Glomerular visceral epithelial cell (primary cell): ENCODE results near the gene KLF16.

Experiments
- DNase-seq: peaks from one replicate; pipeline ENCODE4 v3.0.0-alpha.2; 2016; ENCODE audit errors: extremely low spot score

KLF16 gene

GRCh38 chr19:1823539-1824251 is 39.7 kb downstream of the KLF16 start:
- no peak for DNase-seq

GRCh38 chr19:1823020-1823419 is 40.4 kb downstream of the KLF16 start:
- no peak for DNase-seq

DNA sequence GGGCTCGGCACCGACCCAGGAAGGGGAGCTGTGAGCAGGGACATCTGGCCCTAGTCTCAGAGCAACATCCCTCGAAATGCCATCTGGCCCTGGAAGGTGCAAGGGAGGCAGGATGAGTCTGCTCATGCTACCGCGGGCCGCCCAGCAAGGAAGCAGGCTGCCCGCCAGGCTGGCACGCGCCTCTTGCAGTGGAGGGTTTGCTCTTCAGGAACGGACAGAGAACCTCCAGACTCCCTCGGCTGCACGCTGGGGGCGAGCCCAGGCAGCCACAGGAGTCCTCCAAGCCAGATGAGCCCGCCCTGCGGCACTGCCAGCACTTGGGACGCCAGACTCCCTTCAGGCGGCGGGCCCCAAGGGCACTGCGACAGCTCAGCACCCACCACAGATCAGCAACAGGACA is 41.2 kb downstream of the KLF16 start:
- DNase-seq, result no peak

DNA sequence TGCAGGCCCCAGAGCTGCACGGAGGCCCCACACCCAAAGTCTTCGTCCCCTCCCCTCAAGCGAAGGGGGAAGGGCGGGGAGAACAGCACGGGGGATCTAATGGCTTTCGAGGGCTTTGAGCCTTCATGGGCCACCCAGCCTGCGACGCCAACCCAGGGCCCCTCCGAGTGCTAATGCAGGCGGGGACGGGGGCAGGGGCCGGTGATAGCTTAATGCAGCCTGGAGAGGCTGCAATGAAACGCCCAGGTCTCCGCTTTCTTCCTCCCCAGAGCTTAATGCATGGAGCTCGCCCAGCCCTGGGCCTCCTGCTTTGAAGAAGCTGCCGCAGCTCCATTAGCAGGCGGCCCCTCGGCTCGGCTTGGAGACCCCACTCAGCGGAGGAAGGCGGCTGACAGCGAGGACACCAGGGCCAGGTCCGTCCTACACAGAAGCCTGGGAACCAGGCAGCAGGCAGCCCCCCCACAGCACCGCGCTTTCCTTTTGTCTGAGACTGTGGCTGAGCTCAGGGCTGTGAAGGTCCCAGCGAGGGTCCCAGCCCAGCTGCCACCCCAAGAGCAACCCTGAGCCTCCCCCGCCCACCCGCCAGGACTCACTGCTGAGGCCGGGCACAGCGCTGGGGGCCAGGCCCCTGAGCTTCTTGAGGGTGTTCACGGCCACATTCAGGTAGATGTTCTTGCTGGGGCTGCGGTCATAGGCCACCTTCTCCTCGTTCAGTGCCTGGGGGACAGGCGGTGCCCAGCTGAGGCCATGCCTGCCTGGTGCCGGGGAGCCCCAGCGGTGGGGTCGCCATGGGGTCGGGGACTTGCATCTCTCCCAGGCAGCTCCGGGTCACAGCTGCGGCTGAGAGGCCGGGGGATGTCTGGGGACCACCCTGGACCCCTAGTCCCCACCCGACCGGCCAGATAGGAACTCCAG is 43.8 kb downstream of the KLF16 start:
- no peak for DNase-seq

DNA sequence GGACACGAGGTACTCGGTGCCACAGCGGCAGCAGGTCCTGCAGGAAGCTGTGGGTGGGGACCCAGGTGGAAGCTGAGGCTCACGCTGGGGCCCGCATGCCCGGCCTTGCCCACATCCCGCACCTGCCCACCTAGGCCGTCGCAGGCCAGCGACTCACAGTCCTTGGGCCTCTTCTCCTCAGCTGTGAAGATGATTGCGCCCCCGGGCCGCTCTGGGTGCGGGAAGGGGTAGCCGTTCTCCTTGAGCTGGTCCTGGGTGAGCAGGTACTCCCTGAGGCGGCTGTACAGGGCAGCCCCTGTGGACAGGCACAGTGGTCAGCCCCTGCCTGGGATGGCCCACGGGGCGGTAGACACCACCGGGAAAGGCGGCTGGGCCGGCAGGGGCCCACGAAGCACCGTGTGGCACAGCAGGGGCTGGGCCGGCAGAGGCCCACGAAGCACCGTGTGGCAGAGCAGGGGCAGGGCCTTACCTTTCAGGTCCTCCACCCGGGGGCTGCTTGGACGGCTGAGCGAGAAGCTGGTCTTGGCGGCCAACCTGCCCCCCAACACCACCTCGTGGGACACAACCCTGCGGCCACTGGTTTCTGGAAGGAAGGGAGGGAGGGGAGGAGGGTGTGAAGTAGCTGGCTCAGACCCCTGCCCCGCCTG is 44.7 kb downstream of the KLF16 start:
- no peak for DNase-seq

- DNase-seq, result no peak
These were observed 45.7 kb downstream of the KLF16 start for GRCh38 chr19:1817553-1818179.

DNA sequence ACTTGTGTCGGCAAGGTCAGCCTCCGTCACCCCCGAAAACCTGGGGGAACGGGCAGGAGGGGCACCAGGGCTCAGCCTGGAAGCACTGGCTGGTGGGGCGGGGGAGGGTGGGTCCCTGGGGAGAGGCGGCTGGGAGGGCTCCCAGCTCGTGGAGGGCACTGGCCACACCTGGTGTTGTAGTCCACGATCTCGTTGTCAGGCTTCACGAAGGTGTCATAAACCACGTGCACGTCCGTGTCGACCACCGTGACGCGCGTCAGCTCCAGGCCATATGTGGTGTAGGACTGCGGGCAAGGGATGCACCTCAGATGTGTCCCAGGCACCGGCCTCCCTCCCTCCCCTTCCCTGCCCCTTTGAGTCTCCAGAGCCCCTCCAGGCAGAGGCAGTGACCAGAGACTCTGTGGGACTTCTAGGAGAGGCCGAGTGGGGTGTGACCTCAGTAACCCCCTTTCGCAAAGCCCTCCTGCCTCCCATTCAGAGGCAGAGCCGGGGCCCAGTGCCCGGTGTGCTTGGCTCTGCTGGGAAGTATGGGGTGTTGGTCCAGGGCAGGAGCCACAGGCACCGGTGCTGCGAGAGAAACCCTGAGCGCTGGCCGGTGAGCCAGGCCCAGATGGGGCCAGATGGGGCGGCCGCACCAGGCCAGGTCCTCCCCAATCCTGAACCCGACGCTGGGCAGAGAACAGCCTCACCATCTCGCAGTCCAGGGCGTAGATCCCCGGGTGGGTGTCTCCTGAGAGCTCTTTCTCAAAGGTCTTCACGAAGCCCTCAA is 46.7 kb downstream of the KLF16 start:
- DNase-seq, result no peak

DNA sequence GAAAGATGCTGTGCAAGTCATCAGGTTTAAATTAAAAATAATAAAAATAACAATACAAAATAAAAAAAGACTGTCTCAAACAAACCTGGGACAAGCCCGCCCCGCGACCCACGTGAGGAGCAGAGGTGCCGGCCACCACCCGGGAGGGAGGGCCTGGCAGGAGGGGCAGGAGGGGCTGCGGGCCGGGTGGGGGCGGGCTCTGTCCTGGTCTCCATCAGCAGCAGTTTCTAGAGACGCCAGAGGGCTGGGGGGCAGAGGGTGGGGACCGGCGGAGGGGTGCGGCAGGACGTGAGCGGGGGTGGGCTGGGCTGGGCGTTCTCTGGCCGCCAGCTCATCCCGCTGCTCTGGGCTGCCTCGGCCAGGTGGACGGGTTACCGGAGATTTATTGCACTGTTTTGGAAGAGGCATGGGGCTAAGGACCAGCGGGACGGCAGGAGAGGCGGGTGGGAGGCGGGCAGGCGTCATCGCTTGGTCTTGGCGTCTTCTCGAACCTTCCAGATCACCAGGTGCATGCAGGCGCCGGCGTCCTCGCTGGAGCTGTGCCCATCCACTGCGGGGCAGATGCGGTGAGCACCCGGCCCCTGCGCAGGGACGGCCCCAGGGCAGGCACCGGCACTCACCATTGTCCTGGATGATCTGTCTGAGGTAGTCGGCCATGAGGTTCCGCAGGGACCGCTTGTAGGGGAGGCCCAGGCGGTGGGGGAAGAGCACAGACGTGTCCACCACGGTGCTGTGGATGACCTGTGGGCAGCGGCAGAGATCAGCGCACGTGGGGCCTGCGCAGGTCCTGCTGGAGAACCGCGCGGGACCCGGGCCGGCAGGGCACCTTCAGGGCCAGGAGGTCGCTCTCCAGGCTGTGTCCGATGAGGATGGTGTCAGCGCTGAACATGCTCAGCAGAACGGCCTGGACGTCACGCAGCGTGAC is 47.5 kb downstream of the KLF16 start:
- no peak for DNase-seq

DNA sequence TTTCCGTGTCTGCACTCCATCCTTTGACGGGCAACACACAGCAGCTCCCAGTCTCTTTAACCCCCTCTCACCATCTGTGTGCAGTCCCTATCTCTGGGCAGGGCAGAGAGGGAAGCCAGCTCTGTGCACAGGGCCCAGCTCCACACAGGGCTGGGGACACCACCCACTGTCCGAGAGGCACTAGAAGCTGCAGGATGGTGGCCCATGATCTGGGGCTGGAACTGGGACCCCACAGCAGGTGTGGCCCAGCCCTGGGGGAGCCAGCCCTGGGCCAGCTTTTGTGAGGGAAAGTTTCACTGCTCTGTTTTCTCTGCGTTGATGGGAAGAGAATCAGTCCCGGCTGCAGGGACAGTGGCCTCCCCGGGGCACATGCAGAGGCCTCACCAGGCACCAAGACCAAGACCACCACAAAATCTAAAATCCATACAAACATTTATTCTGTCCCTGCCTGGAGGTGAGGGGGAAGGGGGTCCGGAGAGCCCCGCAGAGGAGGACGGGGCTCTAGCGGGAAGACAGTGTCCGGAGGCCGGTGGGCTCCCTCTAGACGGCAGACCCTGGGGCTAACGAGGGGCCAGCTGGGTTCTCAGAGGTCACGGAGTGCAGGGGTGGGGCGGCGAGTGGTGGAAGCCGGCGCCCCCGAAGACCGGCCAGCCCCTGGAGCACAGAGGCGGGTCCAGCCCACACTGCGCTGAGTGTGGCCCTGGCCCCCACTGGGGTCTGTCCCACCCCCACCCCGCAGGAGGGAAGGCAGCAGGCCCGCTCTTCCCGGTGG is 48.4 kb downstream of the KLF16 start:
- DNase-seq, result no peak

DNA sequence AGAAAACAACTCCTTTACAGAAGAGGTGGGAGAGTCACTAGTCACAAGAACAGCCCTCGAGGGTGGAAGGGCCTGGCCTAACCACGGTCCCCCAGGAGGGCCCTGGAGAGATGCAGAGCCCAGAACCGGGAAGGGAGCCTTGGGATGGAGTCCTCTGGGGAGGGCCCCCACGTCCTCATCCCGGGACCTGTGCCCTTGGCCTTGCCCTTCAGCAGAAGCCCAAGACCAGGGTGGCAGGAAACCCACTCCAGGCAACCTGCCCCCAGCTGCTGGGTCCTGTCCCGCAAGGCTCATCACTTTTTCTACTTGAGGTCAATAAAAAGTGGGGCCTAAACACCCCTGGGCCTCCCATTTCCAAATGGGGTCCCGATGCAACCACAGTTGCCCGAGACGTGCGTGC is 49.0 kb downstream of the KLF16 start:
- no peak for DNase-seq

- no peak for DNase-seq
These were observed 49.9 kb downstream of the KLF16 start for GRCh38 chr19:1813192-1814182.

DNA sequence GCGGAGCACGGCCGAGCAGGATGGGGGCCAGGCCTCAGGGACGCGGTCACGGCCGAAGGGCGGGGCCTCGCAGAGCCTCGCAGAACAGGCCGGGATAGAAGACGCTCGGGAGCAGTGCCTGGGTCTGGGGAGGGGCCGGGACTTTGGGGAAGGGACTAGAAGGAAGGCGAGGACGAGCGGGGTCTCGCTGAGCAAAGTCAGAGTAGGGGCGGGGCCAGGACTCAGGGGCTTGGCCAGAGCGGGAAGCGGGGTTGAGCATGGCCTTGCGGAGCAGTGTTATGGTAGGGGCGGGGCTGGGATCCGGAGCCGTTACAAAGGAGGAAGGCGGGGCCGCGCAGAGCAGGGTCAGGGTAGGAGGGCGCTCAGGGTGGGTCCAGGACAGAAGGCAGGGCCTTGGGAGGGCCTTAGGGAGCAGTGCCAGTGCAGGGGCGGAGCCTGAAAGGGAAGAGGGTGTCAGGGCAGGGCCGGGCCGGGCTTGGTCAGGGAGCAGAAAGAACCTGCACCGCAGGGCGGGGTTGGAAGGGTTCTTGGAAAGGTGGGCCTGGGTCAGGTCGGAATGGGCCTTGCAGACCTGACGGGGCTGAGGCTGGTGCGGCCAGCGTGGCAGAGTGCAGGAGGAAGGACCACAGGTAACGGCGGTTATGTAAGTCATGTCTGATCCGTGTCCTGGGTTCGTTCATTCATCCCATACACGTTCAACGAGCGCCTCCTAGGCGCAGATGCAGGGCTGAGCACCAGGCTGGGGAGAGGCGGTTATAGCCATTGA is 50.8 kb downstream of the KLF16 start:
- DNase-seq, result peak; percentile 98

DNA sequence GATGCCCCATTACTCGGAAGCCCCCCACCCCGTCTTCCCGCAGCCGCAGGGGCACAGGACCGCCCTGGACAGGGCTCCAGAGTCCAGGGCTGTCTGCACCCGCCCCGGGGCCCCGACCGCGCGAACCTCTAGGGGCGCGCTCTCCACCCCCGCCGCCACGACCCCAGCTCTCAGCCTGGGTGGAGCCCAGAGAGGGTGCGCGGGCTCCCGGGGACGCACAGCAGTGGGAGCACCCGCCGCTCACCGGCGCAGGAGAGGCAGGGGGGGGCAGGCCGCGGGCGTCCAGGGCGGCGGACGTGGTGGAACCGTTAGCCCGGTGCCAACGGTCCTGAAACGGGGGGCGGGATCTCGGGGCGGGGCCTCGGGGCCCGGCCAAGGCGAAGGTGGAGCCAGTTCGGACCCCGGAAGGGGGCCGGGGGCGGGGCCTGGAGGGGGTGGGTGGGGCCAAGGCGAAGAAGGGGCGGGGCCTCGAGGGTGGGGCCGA is 51.4 kb downstream of the KLF16 start, which contains the start of gene ATP8B3:
Gene ATP8B3 (minus strand): TSS at position 335 of the 484 bp plus-strand sequence. CDS start 540 bp downstream, outside the sequence.
- no peak for DNase-seq

DNA sequence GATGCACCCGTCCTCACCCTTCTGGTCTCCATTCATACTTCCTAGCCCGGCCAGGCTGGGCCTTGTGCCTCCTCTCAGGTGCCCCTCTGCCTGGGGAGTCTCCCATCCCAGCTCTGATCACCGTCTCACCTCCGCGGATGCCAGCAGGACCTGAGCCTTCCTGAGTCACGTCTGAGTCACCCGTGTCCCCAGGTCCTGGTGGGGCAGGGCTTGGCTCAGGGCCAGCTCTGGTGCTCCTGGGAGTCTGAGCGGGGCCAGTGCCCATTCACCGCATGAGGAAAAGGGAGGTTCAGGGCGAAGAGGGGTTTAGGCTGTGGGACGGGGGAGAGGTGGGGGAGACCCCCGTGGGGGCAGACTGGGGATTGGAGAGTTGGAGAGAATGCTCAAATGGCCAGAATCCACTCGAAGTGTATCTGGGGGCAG is 51.9 kb downstream of the KLF16 start:
- DNase-seq, result peak; percentile 91

DNA sequence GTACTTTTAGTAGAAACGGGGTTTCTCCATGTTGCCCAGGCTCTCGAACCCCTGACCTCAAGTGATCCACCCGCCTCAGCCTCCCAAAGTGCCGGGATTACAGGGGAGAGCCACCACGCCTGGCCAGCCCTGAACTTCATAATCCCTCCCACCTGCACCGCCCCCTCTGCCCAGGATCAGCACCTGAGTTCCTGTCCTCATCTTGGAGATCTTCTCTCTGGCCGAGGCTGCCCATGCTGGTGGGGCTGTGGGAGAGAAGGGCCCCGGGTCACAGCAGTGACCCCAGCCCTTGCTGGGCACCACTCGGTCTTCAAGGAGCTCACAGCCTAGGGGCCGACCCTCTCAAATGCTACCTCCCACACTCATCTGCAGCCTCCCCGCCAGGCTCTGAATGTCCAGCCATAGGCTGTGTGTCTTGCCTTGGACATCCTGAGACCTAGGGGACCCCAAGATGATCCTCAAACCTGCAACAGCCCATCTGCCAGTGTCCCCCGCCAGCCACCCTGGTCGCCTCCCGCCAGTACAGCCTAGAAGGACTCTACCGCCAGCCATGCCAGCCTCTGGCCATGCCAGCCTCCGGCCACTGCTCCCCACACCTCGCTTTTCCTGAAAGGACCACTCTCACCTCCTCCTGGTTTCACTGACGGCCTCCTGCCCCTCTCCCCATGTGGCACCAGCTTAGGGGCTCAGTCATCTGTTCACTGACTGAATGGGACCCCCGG is 52.8 kb downstream of the KLF16 start:
- DNase-seq, result no peak

GRCh38 chr19:1809678-1810077 is 53.7 kb downstream of the KLF16 start:
- no peak for DNase-seq

GRCh38 chr19:1808395-1808731 is 55.0 kb downstream of the KLF16 start:
- DNase-seq, result no peak
